B cell (primary cell): ENCODE measurements around the gene F13B. TPM values are rescaled to one million over a fixed set of nuclear protein-coding genes. Genes with fewer than 3 reads are reported as not detected.
"Not testable (repeated sequence)": the region's sequence is repeated elsewhere in the genome, so short reads cannot be mapped to it uniquely, and the experiment has no call there.

ENCODE experiments used
- ATAC-seq: fragments of 200-7000 bp; cut with Tn5 transposase; one replicate; pipeline ENCODE4 v1.10.0; 2021; ENCODE audit warnings: low read depth, mild to moderate bottlenecking, moderate number of reproducible peaks, moderate library complexity
- CTCF ChIA-PET: fragments of 350-600 bp; sonication (Branson Sonifier 250); formaldehyde crosslinking; loops from one replicate; lab custom pipeline; 2021; ENCODE audit warnings: antibody characterized with exemption, inconsistent platforms; lab: Charles Lee
- POLR2A ChIA-PET: fragments of 350-600 bp; sonication (Branson Sonifier 250); formaldehyde crosslinking; loops from one replicate; lab custom pipeline; 2021; ENCODE audit warnings: antibody characterized with exemption; lab: Charles Lee
- DNase-seq: peaks from one replicate; pipeline ENCODE4 v3.0.0; 2013
- H2AFZ ChIP-seq: 2 replicates; pipeline ENCODE4 v1.6.1; 2012; ENCODE audit warnings: mild to moderate bottlenecking, low read depth, low read length; ENCODE audit not compliant: insufficient read depth, poor library complexity, severe bottlenecking
- H3K27ac ChIP-seq, 2 donors: 1 replicate in 1 of 2; 2 replicates in 1 of 2; pipeline ENCODE4 v1.5.1; 2012 to 2013; ENCODE audit warnings: low read length in 2 of 2, mild to moderate bottlenecking in 2 of 2, moderate library complexity in 1 of 2
- H3K27me3 ChIP-seq, 4 experiments: fragments of 200-600 bp in 1 of 4; sonication (generic) in 1 of 4; replicated peaks in 1 of 4; 1 replicate in 2 of 4; 2 replicates in 2 of 4; pipeline versions ENCODE4 v1.6.1 to v1.7.0; 2013 to 2016; ENCODE audit warnings: low read length in 3 of 4, mild to moderate bottlenecking in 2 of 4, mixed read lengths in 1 of 4, moderate library complexity in 1 of 4; ENCODE audit not compliant: insufficient read depth in 4 of 4, control insufficient read depth in 3 of 4; ENCODE audit errors: control extremely low read depth in 1 of 4
- H3K36me3 ChIP-seq, 2 experiments: replicated peaks in 1 of 2; 1 replicate in 1 of 2; 2 replicates in 1 of 2; pipeline versions ENCODE4 v1.6.1 to v1.7.1; 2013; ENCODE audit warnings: low read length in 1 of 2; ENCODE audit not compliant: insufficient read depth in 2 of 2, control insufficient read depth in 1 of 2; ENCODE audit errors: control extremely low read depth in 1 of 2, extremely low read depth in 1 of 2
- H3K4me1 ChIP-seq, 2 donors: fragments of 200-600 bp in 1 of 2; sonication (generic) in 1 of 2; 1 replicate in 1 of 2; 2 replicates in 1 of 2; pipeline versions ENCODE4 v1.5.1 to v1.6.1; 2013 to 2017; ENCODE audit warnings: low read length in 2 of 2; ENCODE audit not compliant: control insufficient read depth in 2 of 2, insufficient read depth in 2 of 2
- H3K4me2 ChIP-seq: replicated peaks from 2 replicates; pipeline ENCODE3; 2012; ENCODE audit warnings: mild to moderate bottlenecking, low read depth, low read length; ENCODE audit not compliant: poor library complexity, severe bottlenecking
- H3K4me3 ChIP-seq, 5 experiments: fragments of 200-600 bp in 1 of 5; sonication (generic) in 1 of 5; 1 replicate in 3 of 5; 2 replicates in 2 of 5; pipeline versions ENCODE4 v1.5.1 to v1.7.0; 2011 to 2016; ENCODE audit warnings: low read length in 4 of 5, mild to moderate bottlenecking in 4 of 5, low read depth in 2 of 5, control low read depth in 1 of 5, moderate library complexity in 1 of 5; ENCODE audit not compliant: insufficient read depth in 1 of 5; ENCODE audit errors: control extremely low read depth in 1 of 5, extremely low read depth in 1 of 5
- H3K79me2 ChIP-seq: fragments of 200-600 bp; sonication (generic); one replicate; pipeline ENCODE4 v1.6.0; 2016; ENCODE audit warnings: low read length; ENCODE audit not compliant: control insufficient read depth, insufficient read depth
- H3K9ac ChIP-seq: fragments of 200-600 bp; sonication (generic); 2 replicates; pipeline ENCODE4 v1.6.1; 2017; ENCODE audit warnings: mild to moderate bottlenecking, low read length, moderate library complexity
- H3K9me3 ChIP-seq, 3 donors: one replicate each; pipeline versions ENCODE4 v1.6.1 to v1.7.1; 2013; ENCODE audit warnings: low read length in 2 of 3; ENCODE audit not compliant: control insufficient read depth in 2 of 3, insufficient read depth in 1 of 3; ENCODE audit errors: control extremely low read depth in 1 of 3
- H4K20me1 ChIP-seq: 2 replicates; pipeline ENCODE4 v1.6.0; 2012; ENCODE audit warnings: mild to moderate bottlenecking, low read length; ENCODE audit not compliant: insufficient read depth, control insufficient read depth, poor library complexity, severe bottlenecking
- H3K27ac Mint-ChIP-seq: one replicate; pipeline ENCODE4 v1.8.0; 2021; ENCODE audit warnings: mixed read lengths
- H3K27me3 Mint-ChIP-seq: one replicate; pipeline ENCODE4 v1.8.0; 2021; ENCODE audit warnings: mixed read lengths
- H3K4me1 Mint-ChIP-seq: one replicate; pipeline ENCODE4 v1.8.0; 2021; ENCODE audit warnings: mixed read lengths
- H3K4me3 Mint-ChIP-seq: one replicate; pipeline ENCODE4 v1.8.0; 2021; ENCODE audit warnings: mixed read lengths
- H3K9me3 Mint-ChIP-seq: one replicate; pipeline ENCODE4 v1.8.0; 2022; ENCODE audit warnings: mixed read lengths; ENCODE audit not compliant: insufficient read depth
- EZH2 ChIP-seq: IDR thresholded peaks from 2 replicates; pipeline ENCODE4 v1.6.1; 2012; ENCODE audit warnings: borderline replicate concordance, low read depth, mild to moderate bottlenecking, moderate library complexity, low read length; ENCODE audit not compliant: insufficient read depth, poor library complexity, severe bottlenecking
- WGBS: methylation state at CpG from one replicate; pipeline ENCODE4 v1.1.5; 2013; ENCODE audit warnings: missing lambda C conversion rate; ENCODE audit not compliant: insufficient coverage; 5-methylcytosine and 5-hydroxymethylcytosine counted together
- intact Hi-C: fragments of 100-400 bp; cut with micrococcal nuclease; formaldehyde crosslinking; loops from one replicate; pipeline ENCODE4 v1.10.0; 2022
- polyA plus RNA-seq: library from polyadenylated mRNA; depleted of rRNA; stranded (reverse); fragments of >200 nt; gene quantifications from 2 replicates; pipeline ENCODE4 v1.2.3, GENCODE V29; 2012
- total RNA-seq, 2 donors: library from RNA; stranded (reverse); fragments of 120-200 nt in 1 of 2; gene quantifications; 1 replicate in 1 of 2; 2 replicates in 1 of 2; pipeline versions ENCODE4 v1.2.3 to v1.2.4, GENCODE V29; 2013 to 2022
- TF ChIP-seq, protein P1 (sequence below): fragments of 200-600 bp; IDR thresholded peaks from one replicate; pipeline ENCODE4 v1.8.0; 2022; ENCODE audit warnings: antibody characterized with exemption, mild to moderate bottlenecking

Gene F13B
- total and polyA plus RNA-seq, 2 donors (not counting 1 experiment from before 2014, with no cell fraction given), result not detected

DNA sequence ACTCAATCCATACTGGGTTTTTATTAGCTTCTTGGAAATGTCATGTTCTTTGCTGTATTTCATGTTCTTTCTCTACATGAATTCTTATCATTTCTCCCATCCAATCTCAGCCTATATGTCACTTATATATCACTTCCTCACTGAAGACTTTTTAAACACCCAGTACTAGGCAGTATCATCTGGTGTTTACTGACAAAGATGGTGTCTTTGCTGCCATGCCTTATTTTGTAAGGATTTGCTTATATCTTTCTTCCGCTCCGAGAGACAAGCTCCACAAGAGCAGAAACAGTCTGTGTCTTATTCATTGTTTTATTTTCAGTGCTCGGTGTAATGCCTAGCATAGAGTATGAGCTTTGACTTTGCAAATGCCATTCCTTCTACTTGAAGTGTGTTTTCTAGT is 30.2 kb downstream of the F13B start:
- DNase-seq (no peak), ATAC-seq (no peak)
- no CpG with 5 or more reads among the region's 3 CpGs for whole genome bisulfite sequencing
- Histone ChIP-seq H3K4me1 (no peaks in the 10 kb centered on the region), H3K9me3 (peaks cover 0 to 1% (median 0%) of the 10 kb centered on the region in 3 donors), H3K4me2 (no peak overlapping the region), H3K36me3 (no peaks in the 10 kb centered on the region), H4K20me1 (no peaks in the 10 kb centered on the region), H3K4me3 (no peak overlapping the region), H3K27me3 (peaks cover 0 to 4% (median 0%) of the 10 kb centered on the region in 4 experiments), H3K27ac (no peak overlapping the region), H3K79me2 (no peaks in the 10 kb centered on the region), H2AFZ (no peak overlapping the region), H3K9ac (no peak overlapping the region)
- intact Hi-C loops, result no loop called here
- H3K4me3 Mint-ChIP-seq, result no peak overlapping the region
- TF ChIP-seq, protein P1, sequence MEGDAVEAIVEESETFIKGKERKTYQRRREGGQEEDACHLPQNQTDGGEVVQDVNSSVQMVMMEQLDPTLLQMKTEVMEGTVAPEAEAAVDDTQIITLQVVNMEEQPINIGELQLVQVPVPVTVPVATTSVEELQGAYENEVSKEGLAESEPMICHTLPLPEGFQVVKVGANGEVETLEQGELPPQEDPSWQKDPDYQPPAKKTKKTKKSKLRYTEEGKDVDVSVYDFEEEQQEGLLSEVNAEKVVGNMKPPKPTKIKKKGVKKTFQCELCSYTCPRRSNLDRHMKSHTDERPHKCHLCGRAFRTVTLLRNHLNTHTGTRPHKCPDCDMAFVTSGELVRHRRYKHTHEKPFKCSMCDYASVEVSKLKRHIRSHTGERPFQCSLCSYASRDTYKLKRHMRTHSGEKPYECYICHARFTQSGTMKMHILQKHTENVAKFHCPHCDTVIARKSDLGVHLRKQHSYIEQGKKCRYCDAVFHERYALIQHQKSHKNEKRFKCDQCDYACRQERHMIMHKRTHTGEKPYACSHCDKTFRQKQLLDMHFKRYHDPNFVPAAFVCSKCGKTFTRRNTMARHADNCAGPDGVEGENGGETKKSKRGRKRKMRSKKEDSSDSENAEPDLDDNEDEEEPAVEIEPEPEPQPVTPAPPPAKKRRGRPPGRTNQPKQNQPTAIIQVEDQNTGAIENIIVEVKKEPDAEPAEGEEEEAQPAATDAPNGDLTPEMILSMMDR, result no peak
- TF ChIP-seq EZH2, result no peak
- no peak overlapping the region for H3K27ac Mint-ChIP-seq
- H3K9me3 Mint-ChIP-seq, result no peaks in the 10 kb centered on the region
- no peaks in the 10 kb centered on the region for H3K4me1 Mint-ChIP-seq
- peaks cover 11% of the 10 kb centered on the region for H3K27me3 Mint-ChIP-seq
- ChIA-PET CTCF (no interaction called here), POLR2A (no interaction called here)

DNA sequence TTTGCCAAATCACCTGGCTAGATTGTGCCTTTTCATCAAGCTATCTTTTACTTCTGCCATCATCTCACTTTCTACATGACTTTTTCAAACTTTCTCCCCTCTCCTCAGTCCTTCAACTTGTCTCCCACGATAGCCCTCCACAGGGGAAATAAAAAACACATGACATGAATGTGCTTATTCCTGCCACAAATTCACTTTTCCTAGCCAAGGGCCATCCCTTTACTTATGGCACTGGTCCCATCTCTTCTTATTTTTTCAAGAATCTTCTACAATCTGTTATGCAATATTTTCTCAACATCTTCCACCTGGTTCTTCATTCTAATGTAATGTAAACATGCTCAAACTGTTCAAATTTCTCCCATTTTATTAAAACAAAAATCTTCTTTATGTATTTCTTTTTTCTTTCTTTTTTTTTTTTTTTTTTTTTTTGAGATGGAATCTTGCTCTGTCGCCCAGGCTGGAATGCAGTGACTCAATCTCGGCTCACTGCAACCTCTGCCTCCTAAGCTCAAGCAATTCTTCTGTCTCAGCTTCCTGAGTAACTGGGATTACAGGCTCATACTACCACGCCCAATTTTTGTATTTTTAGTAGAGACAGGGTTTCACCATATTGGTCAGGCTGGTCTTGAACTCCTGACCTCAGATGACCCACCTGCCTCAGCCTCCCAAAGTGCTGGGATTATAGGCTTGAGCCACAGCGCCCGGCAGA is 32.3 kb downstream of the F13B start:
- H3K4me3 Mint-ChIP-seq, intact Hi-C loops, POLR2A ChIA-PET, H3K4me3 ChIP-seq, H3K9me3 Mint-ChIP-seq, H3K36me3 ChIP-seq, H3K4me2 ChIP-seq, ATAC-seq, H3K4me1 Mint-ChIP-seq, H3K27ac ChIP-seq, H3K79me2 ChIP-seq, H4K20me1 ChIP-seq, DNase-seq, CTCF ChIA-PET, H3K27ac Mint-ChIP-seq, H3K4me1 ChIP-seq, H3K27me3 ChIP-seq, H2AFZ ChIP-seq, H3K9me3 ChIP-seq, H3K9ac ChIP-seq: not testable (repeated sequence)
- peaks cover 11% of the 10 kb centered on the region for H3K27me3 Mint-ChIP-seq
- WGBS, result 86% methylated on average over 4 of the region's 6 CpGs
